ENCODE results near the gene TWF2. TPM values are rescaled to one million over a fixed set of nuclear protein-coding genes. Genes with fewer than 3 reads are reported as not detected.

Gene TWF2
- 91.8 and 107 TPM in 2 replicates for total RNA-seq

GRCh38 chr3:52238761-52239701 is at the start of gene TWF2:
Gene TWF2 (minus strand): TSS chr3:52239158. CDS start chr3:52239016, 142 bp downstream.

GRCh38 chr3:52278510-52279069 is 39.6 kb upstream of the TWF2 start, which contains the start of gene WDR82:
Gene WDR82 (minus strand): TSS chr3:52278649. CDS start chr3:52278361, 288 bp downstream.

GRCh38 chr3:52245322-52246263 is 6.6 kb upstream of the TWF2 start, which contains the start of gene PPM1M:
Gene PPM1M (plus strand): TSS chr3:52245759. CDS start chr3:52245825, 66 bp downstream.

DNA sequence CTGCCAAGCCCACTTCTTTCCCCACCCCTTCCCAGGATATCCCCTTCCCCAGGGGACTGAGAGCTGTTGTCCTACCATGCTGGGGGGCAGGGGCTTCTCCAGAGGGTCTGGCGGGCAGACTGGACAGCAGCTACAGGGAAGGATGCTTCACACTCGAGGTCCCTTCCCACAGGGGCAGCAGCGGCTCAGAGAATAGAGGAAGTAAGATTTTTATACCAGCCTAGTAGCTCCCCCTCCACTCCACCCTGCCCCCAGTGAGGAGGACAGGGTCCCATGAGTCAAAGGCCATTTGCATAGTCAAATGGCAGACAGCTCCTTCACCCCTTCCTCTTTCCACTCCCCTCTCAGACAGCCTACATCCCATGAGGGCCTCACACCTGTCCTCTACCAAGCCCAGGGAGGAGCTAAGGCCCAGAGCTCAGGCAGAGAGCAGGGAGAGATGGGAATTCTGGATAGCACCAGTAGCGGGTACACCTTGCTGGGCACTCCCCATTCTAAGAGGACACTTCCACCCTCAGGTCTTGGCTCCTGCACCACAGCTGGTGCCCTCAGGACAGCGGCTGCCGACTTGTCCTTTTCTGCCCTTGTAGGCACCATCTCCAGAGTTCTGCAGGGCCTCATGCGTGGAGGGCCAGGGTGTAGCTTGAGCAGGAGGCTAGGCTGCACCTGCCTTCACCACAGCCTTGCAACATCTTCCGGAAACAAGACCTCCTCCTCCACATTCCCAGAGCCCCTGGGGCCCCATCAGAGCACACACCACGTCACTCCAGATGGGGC is 13.3 kb downstream of the TWF2 start, which contains the start of gene TLR9:
TLR9 (minus strand) TSS at position 194 of the 777 bp plus-strand sequence; CDS start at position 78, 116 bp downstream.

GRCh38 chr3:52197842-52198625 is 40.9 kb downstream of the TWF2 start, which contains the start of gene ALAS1:
Gene ALAS1 (plus strand): TSS chr3:52198160. CDS start chr3:52199242, 1,082 bp downstream.

Other genes with a start within 250 kb of the TWF2 start
- gene RPL29, start 243.3 kb downstream of the TWF2 start, total RNA-seq = 572 and 1,193 TPM in 2 replicates
- gene DUSP7, start 182.6 kb downstream of the TWF2 start, total RNA-seq = 5.9 and 12.9 TPM in 2 replicates
- gene POC1A, start 84.7 kb downstream of the TWF2 start, total RNA-seq = 1.5 and 5.7 TPM in 2 replicates
- gene ALAS1, start 41.0 kb downstream of the TWF2 start, total RNA-seq = 46.3 and 53.3 TPM in 2 replicates
- gene TLR9, start 13.5 kb downstream of the TWF2 start, total RNA-seq = under 0.01 TPM in 1 of 2 replicates, not detected in the other
- gene PPM1M, start 6.6 kb upstream of the TWF2 start, total RNA-seq = 23.2 and 23.4 TPM in 2 replicates
- 65.0 and 79.3 TPM in 2 replicates for gene WDR82, start 39.5 kb upstream of the TWF2 start, total RNA-seq
- gene GLYCTK, start 48.7 kb upstream of the TWF2 start, total RNA-seq = 5.6 and 6.2 TPM in 2 replicates
- 3.0 and 5.6 TPM in 2 replicates for gene DNAH1, start 77.2 kb upstream of the TWF2 start, total RNA-seq
- gene BAP1, start 170.8 kb upstream of the TWF2 start, total RNA-seq = 40.7 and 52.1 TPM in 2 replicates
- 2.4 and 3.6 TPM in 2 replicates for gene PHF7, start 171.5 kb upstream of the TWF2 start, total RNA-seq
- 0.09 TPM in 1 of 2 replicates, not detected in the other for gene SEMA3G, start 205.9 kb upstream of the TWF2 start, total RNA-seq
- 0.89 TPM in 1 of 2 replicates, not detected in the other for gene TNNC1, start 214.9 kb upstream of the TWF2 start, total RNA-seq
- gene NISCH, start 216.4 kb upstream of the TWF2 start, total RNA-seq = 102 and 113 TPM in 2 replicates

All from smooth muscle cell of the umbilical artery (primary cell).